K562 (cell line): ENCODE data around the gene ZNF549. TPM values are rescaled to one million over a fixed set of nuclear protein-coding genes. Genes with fewer than 3 reads are reported as not detected.

ENCODE experiments used
- AFF1 ChIP-seq, 2 experiments: fragments of 450-650 bp; IDR thresholded peaks; 2 replicates each; pipeline ENCODE4 v1.6.1; 2018; ENCODE audit warnings: mild to moderate bottlenecking in 2 of 2, low read depth in 1 of 2; ENCODE audit not compliant: partially characterized antibody in 2 of 2
- ATF1 ChIP-seq, 2 experiments: fragments of 450-650 bp in 1 of 2; IDR thresholded peaks; 2 replicates each; pipeline ENCODE4 v1.6.1; 2016; ENCODE audit warnings: missing compliant biosample characterization in 1 of 2, missing genetic modification characterization in 1 of 2
- ILF3 ChIP-seq: fragments of 450-650 bp; IDR thresholded peaks from 2 replicates; pipeline ENCODE4 v1.6.1; 2018; ENCODE audit warnings: antibody characterized with exemption, mild to moderate bottlenecking, moderate library complexity, borderline replicate concordance
- L3MBTL2 ChIP-seq: fragments of 450-650 bp; IDR thresholded peaks from 2 replicates; pipeline ENCODE4 v1.6.1; 2016; ENCODE audit warnings: mild to moderate bottlenecking, moderate library complexity
- MGA ChIP-seq: fragments of 450-650 bp; IDR thresholded peaks from 2 replicates; pipeline ENCODE4 v1.6.1; 2016; ENCODE audit warnings: mild to moderate bottlenecking, moderate library complexity
- TEAD1 ChIP-seq, 2 experiments: fragments of 450-650 bp in 1 of 2; sonication (generic) in 1 of 2; formaldehyde crosslinking; IDR thresholded peaks; 2 replicates each; pipeline versions ENCODE4 v1.4.0 to v1.8.0; 2020 to 2022; ENCODE audit warnings: mild to moderate bottlenecking in 2 of 2, missing genetic modification reagents in 1 of 2
- TEAD2 ChIP-seq: fragments of 450-650 bp; IDR thresholded peaks from 2 replicates; pipeline ENCODE4 v1.6.1; 2016; ENCODE audit warnings: missing genetic modification characterization, control low read depth, missing compliant biosample characterization
- ZBTB7A ChIP-seq: IDR thresholded peaks from 2 replicates; pipeline ENCODE4 v1.6.1; 2011; ENCODE audit warnings: low read depth, mild to moderate bottlenecking, low read length, moderate library complexity, borderline replicate concordance; ENCODE audit not compliant: control insufficient read depth
- ZNF449 ChIP-seq: fragments of 250-450 bp; sonication (Bioruptor Pico); IDR thresholded peaks from 2 replicates; pipeline ENCODE4 v1.8.0; 2022; ENCODE audit warnings: moderate library complexity, mild to moderate bottlenecking, inconsistent platforms
- ZNF75A ChIP-seq: fragments of 450-650 bp; formaldehyde crosslinking; IDR thresholded peaks from 2 replicates; pipeline ENCODE4 v1.4.0; 2020; ENCODE audit warnings: mild to moderate bottlenecking
- polyA plus RNA-seq, 8 experiments: library from polyadenylated mRNA; depleted of rRNA in 4 of 8; stranded (reverse) in 5 of 8; unstranded in 3 of 8; fragments of >200 nt; fragmentation: Nextera tagmentation in 2 of 8; fragmentation: Illumina TruSeq in 1 of 8; extraction: Ambion mirVana in 2 of 8; extraction: Trizol in 1 of 8; gene quantifications; 2 replicates each; pipeline versions ENCODE4 v1.2.1 to v1.2.3, GENCODE V29; 2011 to 2014; ENCODE audit warnings: inconsistent platforms in 1 of 8, missing spikeins in 1 of 8
- total RNA-seq, 7 experiments: library from RNA; depleted of rRNA in 6 of 7; stranded (reverse); fragments of >200 nt in 6 of 7; fragmentation: Illumina TruSeq in 2 of 7; extraction: Trizol in 2 of 7; gene quantifications; 2 replicates each; pipeline versions ENCODE4 v1.2.1 to v1.2.3, GENCODE V29; 2011 to 2021; ENCODE audit warnings: low replicate concordance in 1 of 7

The ZNF549 gene
- total and polyA plus RNA-seq, 9 of the 15 experiments (the other 6 are each of a cell fraction or from before 2014, with no cell fraction given) = 0.03 to 0.68 (median 0.25) TPM

- TF ChIP-seq MGA = 0 out of 2 replicates have a peak, but pooled peaks have one; percentile 23
- no peak for TF ChIP-seq ZNF449
- no peak for TF ChIP-seq ILF3
- peak; percentile 26; the same call in 1 of the 2 replicates for TF ChIP-seq L3MBTL2
- TF ChIP-seq ZBTB7A = no peak
- TF ChIP-seq ATF1 (CRISPR knock-in tag; IDR thresholded peaks at IDR 0.05) = no peak
- TF ChIP-seq ATF1 (tag; IDR thresholded peaks at IDR 0.05) = no peak
- TF ChIP-seq AFF1 (IDR thresholded peaks at IDR 0.05; ENCODE audit: low read depth in 1 of 2, partially characterized antibody in 2 of 2) = no peak
- TF ChIP-seq ZNF75A (CRISPR knock-in tag) = no peak
- TF ChIP-seq TEAD1 (CRISPR knock-in tag; IDR thresholded peaks at IDR 0.05) = 0 out of 4 replicates have a peak, but pooled peaks of 1 of the 2 experiments have one; percentile 10
- no peak for TF ChIP-seq TEAD2 (tag)
Measured at GRCh38 chr19:57559008-57559403, 31.9 kb downstream of the ZNF549 start (continued).
